ENCODE results near the gene SYT8.
"Not testable (repeated sequence)": the region's sequence is repeated elsewhere in the genome, so short reads cannot be mapped to it uniquely, and the experiment has no call there.

SYT8 gene

DNA sequence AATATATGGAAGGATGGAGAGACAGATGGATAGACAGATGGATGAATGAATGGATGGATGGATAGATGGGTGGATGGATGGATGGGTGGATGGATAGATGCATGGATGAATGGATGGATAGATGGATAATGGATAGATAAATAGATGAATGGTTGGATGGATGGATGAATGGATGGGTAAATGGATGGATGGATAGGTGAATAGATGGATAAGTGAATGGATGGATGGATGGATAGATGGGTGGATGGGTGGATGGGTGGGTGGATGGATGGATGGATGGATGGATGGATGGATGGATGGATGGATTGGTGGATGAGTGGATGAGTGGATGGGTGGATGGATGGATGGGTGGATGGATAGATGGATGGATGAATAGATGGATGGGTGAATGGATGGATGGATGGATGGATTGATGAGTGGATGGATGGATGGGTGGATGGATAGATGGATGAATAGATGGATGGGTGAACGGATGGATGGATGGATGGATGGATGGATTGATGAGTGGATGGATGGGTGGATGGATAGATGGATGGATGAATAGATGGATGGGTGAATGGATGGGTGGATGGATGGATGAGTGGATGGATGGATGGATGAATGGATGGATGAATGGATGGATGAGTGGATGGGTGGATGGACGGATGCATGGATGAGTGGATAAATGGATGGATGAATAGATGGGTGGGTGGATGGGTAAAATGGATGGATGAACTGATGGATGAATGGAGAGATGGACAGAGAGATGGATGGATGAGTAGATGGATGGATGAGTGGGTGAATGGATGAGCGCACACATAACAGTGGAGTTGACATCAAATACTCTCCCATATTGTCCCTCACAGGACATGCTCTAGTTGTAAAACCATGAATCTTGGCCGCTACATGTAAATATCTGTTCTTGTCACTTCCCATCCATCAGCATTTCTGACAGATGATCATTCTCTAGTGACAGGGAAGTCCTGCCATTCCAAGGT is 26.9 kb downstream of the SYT8 start:
- DNase-seq = no peak

DNA sequence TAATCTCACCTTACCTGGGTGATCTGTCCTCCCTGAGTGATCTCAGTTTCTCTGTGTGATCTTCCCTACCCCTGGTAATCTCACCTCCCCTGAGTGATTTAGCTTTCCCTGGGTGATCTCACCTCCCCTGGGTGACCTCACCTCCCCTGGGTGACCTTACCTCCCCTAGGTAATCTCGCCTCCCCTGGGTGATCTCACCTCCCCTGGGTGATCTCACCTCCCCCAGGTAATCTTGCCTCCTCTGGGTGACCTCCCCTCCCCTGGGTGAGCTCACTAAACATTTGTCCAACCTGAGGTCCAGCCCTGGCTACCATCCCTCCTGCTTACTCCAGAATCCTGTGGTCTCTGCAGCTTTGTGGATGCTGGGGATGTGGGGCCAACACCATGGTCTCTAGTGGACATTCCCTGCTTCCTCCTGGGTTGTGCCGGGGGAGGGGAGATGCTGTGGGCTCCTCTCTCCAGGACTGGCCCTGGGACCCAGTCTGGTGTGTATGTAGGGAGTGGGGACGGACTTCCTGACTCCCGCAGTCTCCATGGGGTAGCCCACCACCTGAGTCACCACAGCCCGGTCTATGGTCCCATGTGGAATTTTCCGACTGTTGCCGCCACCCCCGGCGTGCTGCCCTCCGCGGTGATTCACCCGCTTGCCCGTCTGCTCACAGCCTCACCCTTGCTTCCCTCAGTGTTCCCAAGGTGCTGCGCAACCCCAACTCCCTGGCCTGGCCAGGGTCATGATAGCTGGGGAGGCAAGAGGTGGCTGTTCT is 28.0 kb downstream of the SYT8 start:
- no peak for DNase-seq

DNA sequence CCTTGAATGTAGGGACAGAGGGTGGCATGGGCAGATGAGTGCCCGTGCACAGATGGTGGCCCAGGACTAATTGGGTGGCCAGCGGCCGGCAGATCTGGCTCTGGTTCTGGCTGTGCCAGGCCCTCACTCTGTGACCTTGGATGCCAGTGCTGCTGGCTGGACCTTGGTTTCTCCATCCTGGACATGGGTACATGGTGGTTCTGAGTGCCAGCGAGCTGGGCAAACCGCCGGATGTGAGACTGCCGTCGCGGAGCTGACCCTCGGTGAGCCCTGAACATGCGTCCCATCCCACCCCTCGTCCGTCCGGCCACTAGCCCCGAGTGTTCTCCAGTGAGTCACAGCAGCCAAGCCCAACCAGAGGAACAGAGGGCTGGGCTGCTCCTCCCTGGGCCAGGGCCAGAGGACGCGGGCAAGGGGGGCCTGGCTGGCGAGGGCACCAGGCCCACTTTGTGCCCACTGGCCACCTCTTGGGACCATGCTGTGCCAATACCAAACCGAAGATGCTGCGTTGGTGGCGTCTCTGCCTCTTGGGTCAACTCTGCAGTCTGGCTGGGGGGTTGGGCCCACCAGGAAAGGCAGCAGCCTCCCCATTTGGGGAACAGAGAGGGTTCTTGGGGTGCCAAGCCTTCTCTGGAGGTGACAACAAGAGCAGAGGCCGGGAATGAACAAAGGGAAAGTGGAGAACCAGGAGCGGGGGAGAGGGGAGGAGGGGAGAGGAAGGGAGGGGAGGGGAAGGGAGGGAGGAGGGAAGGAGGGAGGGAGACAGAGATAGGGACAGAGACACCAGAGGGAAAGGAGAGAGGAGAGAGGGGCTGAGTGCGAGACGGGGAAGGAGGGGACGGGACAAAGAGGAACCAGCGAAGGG is 28.8 kb downstream of the SYT8 start:
- DNase-seq = peak; percentile 91

DNA sequence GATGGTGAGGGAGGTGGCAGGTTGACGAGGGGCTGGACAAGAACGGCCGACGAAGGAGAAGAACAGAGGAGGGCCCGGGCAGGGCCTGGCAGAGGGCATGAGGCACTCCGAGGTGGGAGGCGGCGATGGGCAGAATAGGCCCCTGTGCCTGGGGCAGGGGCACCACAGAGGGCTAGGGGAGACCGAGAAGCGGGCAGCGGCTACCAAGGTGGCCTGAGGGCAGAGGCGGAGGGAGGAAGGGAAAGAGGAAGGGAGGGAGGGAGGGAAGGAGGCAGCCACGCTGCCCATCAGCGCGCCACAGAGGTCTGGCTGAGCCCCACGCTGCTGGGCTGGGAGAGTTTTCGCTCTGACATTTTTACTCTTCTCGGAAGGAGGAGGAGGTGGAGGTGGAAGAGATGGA is 29.4 kb downstream of the SYT8 start:
- no peak for DNase-seq

DNA sequence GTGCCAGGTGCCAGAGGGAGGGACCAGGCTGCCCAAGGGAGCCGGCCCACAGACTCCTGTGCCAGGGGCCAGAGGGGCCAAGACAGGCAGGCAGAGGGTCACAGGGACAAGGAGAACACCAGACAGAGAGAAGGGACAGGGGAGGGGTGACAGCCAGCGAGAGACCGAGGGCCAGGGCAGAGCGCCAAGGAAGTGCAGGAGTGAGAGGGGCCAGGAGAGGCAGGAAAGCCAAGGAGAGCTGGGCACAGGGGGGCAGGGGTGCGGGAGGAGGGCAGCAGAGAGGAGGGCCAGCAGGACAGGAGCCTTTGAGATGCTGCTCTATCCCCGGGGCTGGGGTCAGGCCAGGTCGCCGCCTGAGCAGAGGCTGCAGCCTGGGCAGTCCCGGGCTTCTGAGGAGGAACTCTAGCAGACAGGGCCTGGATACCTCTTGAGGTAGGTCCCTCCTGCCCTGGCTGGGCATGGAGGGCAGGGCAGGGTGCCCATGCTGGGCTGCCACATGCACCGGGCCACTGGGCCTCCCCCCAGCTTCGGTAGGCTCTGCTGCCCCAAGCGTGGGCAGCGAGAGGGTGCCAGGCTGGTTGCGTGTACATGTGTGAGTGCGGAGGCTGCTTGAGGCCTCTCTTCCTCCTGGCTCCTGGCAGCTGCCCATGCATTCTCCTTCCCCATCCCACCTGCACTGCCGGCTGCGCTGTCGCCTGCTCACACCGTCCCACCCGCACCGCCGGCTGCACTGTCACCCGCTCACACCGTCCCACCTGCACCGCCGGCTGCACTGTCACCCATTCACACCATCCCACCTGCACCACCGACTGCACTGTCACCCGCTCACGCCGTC is 30.3 kb downstream of the SYT8 start:
- no peak for DNase-seq

DNA sequence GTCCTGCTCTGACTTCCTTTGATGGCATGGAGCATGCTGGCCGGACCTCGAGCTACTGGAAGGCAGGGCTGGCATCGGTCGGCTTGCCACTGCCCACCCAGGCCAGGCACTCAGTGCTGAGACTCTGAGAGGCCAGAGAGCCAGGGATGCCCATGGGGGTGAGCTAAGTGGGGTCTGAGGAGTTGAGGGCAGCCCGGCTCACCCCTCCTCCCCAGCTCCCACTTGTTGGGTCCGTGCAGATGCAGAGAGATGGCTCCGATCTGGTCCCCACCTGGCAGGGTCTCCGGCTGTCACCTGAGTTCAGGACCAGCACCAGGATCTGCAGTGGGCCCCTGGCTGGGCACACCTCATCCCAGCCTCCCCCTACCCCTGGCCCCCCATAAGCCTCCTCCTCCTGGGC is 31.4 kb downstream of the SYT8 start:
- no peak for DNase-seq

DNA sequence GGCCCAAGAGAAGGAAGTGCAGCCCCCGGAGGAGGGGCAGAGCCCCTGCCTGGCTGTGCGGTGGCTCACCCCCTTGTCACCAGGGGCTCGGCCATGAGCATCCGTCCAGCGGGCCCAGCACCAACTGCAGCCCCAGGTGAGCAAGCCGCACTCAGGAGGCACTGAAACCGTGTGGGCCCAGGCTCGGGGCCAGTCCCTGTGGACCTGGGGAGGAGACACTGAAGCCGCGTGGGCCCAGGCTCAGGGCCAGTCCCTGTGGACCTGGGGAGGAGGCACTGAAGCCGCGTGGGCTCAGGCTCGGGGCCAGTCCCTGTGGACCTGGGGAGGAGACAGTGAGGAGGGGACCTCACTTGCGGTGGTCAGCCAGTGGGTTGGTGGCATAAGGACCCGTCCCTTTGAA is 32.0 kb downstream of the SYT8 start:
- DNase-seq = no peak

DNA sequence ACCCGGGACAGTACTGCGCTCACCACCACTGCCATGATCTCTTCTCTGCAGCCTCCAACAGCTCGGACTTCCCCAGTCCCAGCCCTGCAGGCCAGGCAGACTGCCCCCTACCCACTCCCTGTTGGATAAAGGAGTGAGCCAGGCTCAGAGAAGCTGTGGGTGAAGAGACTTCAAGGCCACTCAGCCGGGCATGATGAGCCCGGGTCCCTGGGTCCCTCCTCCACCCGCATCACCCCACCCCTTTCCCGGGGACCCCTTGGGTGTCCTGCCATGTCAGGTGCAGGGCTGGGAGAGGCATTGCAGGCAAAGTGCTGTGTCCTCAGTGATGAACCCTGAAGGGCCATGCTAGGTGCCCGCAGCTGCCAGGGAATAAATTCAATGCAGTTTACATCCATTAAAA is 32.6 kb downstream of the SYT8 start:
- DNase-seq = no peak

DNA sequence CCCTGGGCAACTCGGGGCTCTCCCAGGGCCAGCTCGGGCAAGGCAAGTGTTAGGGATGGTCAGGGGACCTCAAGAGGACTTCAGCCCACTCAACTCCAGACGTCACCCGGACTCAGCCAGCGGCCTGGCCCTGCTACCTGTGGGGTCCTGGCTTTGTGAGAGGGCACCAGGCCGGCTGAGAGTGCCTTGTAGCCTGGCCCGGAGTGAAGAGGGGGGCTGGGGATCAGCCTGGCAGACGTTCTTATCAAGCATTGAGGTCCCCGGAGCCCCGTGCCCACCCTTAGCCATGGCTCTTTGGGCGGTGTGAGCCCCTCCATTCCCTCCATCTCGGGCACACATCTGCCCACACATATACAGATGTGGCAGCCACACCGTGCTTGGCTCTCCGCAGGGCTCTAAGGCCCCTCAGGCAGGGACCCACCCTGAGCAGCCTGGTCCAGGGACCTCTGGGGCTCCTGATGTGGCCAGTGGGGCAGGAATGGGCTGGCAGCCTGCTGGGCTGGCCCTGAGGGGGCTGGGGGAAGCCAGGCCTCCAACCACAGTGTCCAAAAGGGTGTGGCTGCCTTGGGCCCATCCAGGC is 33.4 kb downstream of the SYT8 start:
- DNase-seq = no peak

DNA sequence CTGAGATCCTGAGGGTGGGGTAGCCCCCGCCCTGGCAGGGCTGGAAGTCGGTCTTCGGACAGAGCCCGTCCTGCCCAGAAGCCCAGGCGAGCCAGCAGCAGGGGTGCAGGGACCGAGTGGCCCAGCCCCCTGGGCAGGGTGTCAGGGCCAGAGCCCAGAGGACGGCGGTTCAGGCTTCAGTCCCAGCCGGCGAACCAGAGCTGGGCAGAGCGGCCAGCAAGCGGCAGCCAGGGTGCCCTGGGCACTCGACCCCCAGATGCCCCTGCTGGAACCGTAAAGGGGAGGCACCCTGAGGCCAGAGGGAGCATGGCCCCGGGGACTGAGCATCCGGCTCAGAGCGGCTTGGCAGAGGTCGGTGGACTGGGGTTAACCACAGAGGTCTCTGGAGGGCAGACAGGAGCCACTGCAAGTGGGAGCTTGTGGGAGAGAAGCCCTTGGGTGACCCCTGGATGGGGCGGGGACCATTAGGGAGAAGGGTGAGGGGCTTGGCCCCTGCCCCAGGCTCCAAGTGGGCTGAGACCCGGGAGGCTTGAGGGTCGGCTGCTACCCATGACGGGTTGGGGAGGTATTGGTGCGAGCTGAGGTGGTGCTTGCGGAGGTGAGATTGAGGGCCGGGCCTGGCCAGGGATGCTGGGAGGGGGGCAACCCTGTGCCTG is 34.0 kb downstream of the SYT8 start:
- no peak for DNase-seq

DNA sequence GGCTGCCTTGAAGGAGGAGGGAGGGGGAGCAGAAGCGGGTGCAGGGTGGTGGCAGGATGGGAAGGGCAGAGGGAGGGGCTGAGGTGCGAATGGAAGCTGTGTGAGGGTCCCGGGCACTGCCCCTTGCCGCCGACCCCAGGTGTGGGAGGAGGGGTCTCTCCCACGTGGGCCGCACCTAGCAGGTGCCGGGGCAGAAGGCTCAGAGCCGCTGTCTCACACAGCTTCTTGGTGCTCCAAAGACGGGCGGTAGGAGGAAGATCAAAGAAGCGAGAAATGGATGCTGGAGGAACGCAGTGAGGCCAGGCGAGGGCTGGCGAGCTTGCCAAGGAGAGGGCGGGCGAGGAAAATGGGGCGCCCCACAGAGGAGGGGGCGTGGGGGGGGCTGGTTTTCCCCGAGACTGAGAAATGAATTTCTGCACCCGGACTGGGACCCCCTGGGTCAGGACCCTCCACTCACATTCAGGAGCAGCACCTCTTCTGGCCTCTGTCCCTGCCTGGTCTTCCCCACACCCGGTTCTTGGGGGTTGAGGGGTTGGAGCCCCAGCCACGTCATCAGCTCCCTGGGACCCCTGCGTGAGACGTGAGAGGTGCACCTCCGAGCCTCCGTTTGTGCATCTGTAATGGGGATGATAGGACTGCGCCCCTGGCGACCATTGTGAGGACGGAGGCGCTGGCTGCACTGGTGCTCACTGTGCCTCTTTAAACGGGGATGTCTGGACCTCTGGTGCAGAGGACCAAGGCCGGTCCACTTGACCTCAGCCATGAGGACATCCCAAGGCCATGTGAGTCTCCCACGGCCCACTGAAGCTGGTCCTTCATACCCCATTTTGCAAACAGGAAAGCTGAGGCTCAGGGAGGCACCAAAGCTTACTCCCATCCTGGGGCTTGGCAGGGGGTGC is 34.9 kb downstream of the SYT8 start:
- DNase-seq = no peak

DNA sequence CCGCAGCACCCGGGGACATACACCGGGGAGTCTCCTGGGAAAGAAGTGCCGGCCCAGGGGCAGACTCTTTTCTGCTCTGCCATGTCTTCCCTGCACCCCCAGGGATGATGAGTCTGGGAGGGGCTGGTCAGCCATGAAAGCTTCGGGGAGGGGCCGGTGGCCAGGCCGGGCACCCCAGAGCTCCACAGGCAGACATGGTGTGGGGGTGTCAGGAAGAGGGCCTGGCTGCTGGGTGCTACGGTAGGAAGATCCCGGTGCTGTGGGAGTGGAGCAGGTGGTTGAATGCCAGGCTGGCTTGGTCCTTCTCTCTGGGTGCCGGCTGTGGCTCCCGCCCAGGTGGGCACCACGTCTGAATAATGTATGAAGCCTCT is 35.5 kb downstream of the SYT8 start:
- DNase-seq = no peak

DNA sequence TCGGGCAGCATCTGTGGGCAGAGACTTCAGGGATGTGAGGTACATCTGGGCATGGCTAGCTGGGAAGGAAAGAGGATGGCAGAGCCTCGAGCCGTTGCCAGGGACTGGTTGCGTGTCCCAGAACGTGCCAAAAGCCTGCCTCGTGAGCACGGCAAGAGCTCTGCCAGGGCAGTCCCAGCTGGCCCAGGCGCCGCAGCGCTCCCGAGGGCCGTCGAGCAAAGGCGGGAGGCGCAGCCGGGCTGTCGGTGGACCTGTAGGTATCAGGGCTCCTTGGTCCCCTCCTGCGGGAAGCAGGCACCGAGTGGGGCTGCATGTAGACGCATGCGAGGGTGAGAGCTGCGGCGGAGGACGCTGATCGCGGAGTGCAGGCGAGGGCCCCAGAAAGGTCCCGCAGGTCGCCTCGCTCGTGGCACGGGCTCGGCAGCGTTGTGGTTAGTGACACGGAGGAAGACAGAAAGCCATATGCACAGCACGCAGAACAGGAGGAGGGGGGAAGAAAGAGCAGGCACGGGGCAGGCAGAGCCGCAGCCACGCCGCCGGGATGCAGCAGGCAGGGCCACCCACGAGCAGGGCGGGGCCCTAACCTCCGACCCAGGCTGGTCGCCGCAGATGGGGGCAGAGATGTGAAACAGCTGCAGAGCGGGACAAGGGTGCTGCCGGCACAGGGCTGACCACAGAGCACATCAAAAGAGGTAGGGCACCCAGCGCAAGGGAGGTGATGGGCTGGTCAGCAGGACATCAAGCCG is 36.1 kb downstream of the SYT8 start:
- DNase-seq = no peak

DNA sequence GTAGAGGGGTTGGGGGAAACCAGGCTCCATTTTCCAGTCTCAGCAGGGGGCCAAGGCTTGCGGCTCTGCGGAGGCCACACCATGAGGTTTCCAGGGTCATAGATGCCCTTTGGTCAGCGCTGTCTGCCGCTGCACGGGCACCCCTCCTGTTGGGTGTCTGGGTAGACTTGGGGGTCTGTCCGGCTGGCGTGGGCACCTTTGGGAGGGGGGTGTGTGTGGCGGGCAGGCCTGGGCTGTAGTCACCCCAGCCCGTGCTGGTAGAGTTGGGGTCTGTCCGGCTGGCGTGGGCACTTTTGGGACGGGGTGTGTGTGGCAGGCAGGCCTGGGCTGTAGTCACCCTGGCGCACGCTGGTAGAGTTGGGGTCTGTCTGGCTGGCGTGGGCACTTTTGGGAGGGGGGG is 36.7 kb downstream of the SYT8 start:
- DNase-seq = no peak

DNA sequence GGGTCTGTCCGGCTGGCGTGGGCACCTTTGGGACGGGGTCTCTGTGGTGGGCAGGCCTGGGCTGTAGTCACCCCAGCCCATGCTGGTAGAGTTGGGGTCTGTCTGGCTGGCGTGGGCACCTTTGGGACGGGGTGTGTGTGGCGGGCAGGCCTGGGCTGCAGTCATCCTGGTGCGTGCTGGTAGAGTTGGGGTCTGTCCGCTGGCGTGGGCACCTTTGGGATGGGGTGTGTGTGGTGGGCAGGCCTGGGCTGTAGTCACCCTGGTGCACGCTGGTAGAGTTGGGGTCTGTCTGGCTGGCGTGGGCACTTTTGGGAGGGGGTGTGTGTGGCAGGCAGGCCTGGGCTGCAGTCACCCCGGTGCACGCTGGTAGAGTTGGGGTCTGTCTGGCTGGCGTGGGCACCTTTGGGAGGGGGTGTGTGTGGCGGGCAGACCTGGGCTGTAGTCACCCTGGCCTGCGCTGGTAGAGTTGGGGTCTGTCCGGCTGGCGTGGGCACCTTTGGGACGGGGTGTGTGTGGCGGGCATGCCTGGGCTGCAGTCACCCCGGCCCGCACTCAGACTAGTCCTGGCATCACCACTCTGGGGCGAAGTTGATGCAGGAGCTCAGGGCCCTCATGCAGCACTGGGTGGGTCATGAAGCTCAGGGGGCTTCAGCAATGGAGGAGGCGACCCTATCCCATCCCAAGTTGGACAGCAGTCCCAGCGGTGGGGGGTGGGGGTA is 37.6 kb downstream of the SYT8 start:
- DNase-seq = no peak

DNA sequence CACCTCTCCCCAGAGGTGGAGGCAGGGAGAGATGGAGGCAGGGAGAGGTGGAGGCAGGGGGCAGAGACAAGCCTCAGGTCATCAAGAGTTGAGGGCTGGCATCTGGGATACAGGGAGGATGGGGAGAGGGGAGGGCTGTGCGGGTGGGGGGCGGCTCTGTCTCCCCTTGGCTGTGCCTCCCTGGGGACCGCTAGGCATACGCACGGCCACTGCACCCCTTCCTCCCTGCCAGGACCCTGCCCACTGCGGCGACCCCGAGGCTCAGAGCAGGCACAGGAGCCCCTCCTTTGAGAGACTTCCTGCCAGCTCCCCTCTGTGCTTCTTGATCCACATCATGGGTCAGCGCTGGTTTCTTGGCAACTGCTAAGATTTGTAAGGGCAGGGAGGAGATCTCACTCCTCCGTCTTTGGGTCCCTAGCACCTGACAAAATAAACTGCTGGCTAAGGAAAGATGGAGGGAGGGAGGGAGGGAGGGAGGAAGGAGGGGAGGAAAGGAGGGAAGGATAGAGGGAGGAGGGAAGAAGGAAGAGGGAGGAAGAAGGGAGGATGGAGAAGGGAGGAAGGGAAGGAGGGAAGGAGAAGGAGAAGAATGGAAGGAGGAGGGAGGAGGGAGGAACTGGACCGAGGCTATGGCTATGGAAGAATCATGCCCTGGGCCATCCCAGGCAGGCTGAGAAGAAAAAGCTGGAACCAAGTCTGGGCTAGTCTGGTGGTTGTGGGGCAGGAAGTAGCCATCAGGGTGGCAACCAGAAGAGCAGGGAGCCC is 38.4 kb downstream of the SYT8 start:
- DNase-seq = peak; percentile 62

DNA sequence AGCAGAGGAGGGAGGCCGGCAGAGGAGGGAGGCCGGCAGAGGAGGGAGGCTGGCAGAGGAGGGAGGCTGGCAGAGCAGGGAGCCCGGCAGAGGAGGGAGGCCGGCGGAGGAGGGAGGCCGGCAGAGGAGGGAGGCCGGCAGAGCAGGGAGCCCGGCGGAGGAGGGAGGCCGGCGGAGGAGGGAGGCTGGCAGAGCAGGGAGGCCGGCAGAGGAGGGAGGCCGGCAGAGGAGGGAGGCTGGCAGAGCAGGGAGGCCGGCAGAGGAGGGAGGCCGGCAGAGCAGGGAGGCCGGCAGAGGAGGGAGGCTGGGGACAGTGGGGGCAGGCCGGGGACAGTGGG is 39.0 kb downstream of the SYT8 start:
- not testable (repeated sequence) for DNase-seq
